C4-2B (cell line): Measurements from ENCODE around the gene TRIM40.
"Not testable (repeated sequence)": the region's sequence is repeated elsewhere in the genome, so short reads cannot be mapped to it uniquely, and the experiment has no call there.

Experiments
- H3K27ac ChIP-seq: fragments of 450-650 bp; 2 replicates; pipeline ENCODE4 v1.5.1; 2017
- CTCF ChIP-seq: fragments of 450-650 bp; conservative IDR thresholded peaks from 2 replicates; pipeline ENCODE4 v1.5.1; 2017; ENCODE audit warnings: mild to moderate bottlenecking
- ZFX ChIP-seq: fragments of 450-650 bp; IDR thresholded peaks from 2 replicates; pipeline ENCODE4 v1.6.1; 2017

TRIM40 gene

DNA sequence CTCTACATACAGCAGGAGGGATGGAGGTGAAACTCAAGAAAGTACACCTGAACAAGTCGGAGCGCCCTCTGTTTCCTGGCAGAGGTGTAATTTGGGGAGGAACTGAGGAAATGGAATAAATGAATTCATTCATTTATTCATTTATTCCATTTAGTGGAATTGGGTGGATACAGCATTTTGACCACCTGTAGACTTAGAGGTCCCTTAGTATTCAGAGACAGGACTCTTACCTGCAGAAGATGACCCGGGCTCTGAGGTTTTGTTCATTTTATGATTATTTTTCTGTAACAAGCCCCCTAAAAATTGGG lies 32.1 kb upstream of the TRIM40 start:
- TF ChIP-seq CTCF (no peak), ZFX (no peak)
- H3K27ac ChIP-seq = no peak overlapping the region

GRCh38 chr6:30104661-30105060 lies 31.3 kb upstream of the TRIM40 start:
- no peak overlapping the region for H3K27ac ChIP-seq
- TF ChIP-seq ZFX = no peak
- no peak for TF ChIP-seq CTCF

- TF ChIP-seq ZFX (no peak), CTCF (no peak)
- no peak overlapping the region for H3K27ac ChIP-seq
Observed at GRCh38 chr6:30111266-30111856, 24.6 kb upstream of the TRIM40 start.

GRCh38 chr6:30112402-30112994 lies 23.4 kb upstream of the TRIM40 start:
- TF ChIP-seq ZFX (no peak), CTCF (no peak)

DNA sequence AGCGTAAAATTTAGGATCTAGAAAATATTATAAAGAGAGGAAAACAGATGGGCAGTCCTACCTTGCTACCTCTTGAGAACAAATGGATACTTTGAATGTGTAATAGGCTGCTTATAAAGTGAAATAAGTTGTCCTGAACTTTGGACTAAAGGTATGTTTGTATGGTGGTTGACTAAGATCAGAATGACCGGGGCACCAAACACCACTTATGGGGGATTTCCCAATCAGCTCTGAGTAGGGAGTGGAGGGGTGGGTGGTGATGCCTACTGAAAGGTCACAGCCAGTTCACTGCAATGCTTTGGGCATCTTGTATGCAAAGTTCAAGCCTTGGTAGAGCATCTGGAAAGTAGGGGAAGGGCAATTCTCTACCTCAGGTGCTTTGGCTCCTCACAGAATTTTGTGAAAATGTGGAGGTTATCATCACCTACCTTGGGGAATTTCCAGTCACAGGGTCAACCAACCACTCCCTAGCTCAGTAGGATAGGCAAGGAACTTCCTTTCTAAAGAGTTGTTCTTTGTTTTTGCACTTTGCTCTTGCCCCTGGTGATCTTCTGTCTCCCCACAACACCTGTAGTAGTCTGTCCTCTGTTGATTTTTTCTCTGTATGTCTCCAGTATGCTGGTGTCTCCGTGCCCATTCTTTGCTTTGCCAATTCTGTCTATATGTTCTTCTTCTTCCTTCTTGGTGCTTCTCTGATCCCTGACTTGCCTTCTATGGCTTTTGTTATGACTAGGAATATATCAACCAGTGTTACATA lies 22.8 kb upstream of the TRIM40 start, which contains the start of gene TRIM31:
TSS of gene TRIM31 (minus strand) at position 88 of the 757 bp plus-strand sequence. CDS start 285 bp downstream, outside the sequence.
- TF ChIP-seq CTCF (no peak), ZFX (no peak)
- no peak within 1 kb of the TSS for H3K27ac ChIP-seq

More at GRCh38 chr6:30112402-30112994, 23.4 kb upstream of the TRIM40 start:
- H3K27ac ChIP-seq = no peak overlapping the region

DNA sequence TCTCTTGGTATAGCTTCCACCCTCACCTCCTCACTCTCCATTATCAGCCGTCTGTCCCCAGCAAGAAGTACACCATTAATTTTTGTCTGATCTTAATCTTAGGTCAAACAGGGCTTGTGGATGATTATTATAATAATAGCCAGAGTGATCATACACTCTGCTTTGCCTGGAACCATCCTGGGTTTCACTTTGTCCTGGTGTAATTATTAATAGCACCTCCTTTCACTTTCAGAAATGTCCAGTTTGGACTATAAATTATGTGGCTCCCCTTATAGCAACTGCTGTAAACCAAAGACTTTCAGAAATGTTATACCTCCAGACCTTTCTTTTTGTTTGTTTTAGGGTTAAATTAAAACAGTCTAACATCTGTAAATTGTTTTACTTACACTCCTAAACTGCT lies 22.1 kb upstream of the TRIM40 start:
- TF ChIP-seq CTCF = no peak
- TF ChIP-seq ZFX = no peak
- no peak overlapping the region for H3K27ac ChIP-seq

DNA sequence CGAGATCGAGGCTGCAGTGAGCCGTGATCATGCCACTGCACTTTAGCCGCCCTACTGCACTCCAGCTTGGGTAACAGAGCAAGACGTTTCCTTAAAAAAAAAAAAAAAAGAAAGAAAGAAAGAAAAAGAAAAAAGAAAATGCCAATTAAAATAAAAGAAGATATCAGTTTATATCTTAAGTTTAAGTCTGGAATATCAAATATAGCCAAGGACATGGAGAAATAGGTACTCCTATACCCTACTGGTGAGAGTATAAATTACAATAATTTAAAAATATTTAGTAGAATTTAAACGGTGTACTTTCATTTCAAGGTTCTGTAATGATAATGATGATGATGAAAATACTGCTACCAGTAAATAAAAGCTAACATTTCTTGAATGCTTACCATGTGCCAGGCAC lies 19.2 kb upstream of the TRIM40 start:
- TF ChIP-seq ZFX (no peak), CTCF (peak; percentile 35)
- no peak overlapping the region for H3K27ac ChIP-seq

DNA sequence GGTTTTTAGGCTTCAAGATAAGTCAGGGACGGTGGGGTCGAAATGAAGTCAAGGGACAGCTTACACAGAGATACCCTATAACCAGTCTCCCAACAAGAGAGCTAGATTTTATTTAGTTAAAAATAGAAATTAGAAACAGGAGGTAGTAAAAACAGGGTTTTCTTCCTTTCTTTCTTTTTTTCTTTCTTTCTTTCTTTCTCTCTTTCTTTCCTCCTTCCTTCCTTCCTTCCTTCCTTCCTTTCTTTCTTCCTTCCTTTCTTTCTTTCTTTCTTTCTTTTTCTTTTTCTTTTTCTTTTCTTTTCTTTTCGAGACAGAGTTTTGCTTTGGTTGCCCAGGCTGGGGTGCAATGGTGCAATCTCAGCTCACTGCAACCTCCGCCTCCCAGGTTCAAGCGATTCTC lies 17.2 kb upstream of the TRIM40 start:
- H3K27ac ChIP-seq = not testable (repeated sequence)
